HG03520 (cell line): ENCODE results near the gene GCAT.
A peak's percentile ranks its signal among the peaks of the same experiment; 100 is the strongest.

Experiments used
- ATAC-seq: cut with Tn5 transposase; IDR thresholded peaks from one replicate; pipeline ENCODE4 v1.9.1; 2021; ENCODE audit warnings: mild to moderate bottlenecking, moderate library complexity; ENCODE audit not compliant: unreplicated experiment

Gene GCAT

DNA sequence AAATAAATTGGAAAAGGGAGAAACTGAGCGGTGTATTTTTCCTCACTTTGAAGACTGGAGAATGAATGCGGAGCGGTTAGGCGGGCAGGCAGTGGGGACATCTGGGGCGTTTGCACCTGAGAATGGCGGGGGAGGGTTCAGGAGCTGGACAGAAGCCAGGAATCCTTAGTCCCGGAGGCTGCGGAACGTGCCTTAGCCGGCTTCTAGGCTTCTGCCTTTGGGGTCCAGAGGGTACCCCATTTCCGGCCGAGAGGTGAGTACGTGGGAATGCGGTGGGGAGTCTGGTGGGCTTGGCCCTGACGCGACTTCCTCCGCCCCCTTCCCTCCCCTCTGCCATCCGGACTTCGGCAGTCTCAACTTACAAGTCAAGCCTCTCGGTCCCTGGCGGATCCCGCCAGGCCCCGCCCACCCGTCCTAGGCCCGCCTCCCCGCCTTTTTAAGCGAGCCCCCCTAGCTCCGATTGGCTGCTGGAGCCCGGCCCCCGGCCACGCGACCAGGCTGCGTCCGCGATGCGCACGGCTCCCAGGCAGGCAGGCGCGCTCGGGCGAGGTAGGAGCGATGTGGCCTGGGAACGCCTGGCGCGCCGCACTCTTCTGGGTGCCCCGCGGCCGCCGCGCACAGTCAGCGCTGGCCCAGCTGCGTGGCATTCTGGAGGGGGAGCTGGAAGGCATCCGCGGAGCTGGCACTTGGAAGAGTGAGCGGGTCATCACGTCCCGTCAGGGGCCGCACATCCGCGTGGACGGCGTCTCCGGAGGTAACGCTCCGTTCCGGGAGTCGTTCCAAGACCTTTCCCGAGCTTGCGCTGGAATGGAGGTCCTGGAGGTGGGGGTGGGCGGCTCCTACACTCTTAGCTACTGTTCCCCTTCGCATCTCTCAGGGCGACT is at the start of gene GCAT:
GCAT (plus strand) TSS at position 525 of the 884 bp plus-strand sequence; CDS start at position 559, 34 bp downstream.
- peak; percentile 67 for ATAC-seq

DNA sequence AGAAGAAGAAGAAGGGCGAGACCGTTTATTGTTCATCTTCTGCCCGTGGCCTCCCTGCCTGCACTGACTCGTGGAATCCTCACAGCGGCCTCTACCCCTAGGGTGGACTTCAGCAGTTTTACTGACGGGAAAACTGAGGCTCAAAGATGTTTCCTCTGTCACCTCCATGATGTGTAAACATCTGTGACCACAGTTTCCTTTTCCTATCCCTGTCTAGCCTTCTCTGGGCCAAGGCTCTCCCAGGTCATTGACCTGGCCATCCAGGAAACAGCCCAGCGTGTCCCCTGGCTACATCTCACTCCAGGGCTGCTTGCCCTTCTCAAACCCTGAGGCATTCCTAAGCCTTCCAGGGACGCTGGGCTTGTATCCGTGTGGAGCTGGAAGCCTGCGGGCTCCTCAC is 49.0 kb upstream of the GCAT start:
- ATAC-seq, result no peak

DNA sequence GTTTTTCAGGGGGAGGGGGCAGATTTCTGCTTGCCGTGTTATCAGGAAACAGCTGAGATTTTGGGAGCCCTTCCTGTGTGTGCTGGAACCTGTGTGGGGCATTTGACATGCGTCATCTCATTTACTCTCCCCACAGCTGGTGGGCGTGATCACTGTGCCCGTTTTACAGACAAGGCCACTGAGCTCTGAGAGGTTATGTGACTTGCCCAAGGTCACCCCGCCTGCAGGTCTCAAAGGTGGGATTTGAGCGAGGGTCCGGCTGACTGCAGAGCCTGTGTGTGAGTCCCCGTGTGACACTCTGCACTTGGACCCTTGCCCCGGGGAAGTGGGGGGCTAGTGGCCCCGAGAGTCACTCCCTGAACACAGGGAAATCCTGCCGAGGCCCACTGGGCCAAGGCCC is 48.5 kb upstream of the GCAT start:
- ATAC-seq, result no peak

DNA sequence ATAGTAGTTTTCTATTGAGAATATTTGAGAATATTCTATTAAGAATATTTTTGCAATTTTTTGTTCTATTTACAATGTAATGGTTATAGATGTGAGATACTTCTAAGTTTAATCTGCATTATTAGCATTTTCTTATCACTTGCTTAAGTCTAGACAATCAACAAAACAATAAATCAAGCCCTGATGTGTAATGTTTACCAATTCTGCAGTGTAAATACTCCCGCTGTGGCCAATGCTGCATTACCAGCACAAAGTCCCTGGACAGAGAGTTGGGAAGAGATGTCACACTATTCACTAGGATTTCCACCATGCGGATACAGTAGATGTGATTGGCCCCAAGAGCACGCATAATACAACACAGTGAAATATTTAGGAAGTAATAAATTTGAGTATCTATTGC is 47.6 kb upstream of the GCAT start:
- no peak for ATAC-seq

DNA sequence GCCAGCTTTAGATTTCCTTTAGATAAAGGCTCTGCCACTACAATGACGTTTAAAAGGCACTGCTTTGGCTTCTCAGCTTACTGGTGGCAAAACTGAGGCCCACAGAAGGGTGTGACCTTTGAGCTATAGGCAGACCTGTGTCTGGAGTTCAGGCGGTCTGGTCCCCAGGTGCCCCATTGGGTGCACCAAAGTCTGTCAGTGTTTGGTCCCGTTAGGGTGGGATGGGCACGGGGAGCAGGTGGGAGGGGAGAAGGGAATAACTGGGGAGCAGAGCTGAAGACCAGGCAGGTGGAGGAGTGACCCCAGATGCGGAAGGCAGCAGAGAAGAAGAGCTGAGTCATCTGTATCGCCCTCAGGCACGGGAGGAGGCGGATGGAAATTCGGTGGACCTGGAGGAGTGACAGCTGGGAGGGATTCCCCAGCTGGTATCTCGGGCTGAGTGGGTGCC is 45.3 kb upstream of the GCAT start:
- ATAC-seq, result no peak

DNA sequence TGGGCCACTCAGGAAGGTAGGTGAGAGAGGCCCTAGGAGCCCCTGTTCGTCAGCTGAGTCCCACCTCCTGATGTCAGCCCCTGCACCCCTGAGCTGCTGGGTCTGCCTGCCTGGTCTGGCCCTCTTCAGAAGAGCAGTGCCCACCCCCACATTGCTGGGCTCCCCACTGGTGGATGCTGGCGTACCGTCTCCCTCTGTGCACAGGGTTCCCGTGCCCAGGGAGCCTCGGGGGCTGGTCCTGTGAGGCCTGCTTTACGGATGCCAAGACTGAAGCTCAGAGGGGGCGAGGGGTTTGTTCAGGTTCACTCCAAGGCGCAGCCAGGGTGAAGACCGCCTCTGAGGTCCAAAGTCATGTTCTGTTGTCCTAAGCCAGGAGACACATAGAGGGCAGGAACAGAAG is 44.7 kb upstream of the GCAT start:
- no peak for ATAC-seq

DNA sequence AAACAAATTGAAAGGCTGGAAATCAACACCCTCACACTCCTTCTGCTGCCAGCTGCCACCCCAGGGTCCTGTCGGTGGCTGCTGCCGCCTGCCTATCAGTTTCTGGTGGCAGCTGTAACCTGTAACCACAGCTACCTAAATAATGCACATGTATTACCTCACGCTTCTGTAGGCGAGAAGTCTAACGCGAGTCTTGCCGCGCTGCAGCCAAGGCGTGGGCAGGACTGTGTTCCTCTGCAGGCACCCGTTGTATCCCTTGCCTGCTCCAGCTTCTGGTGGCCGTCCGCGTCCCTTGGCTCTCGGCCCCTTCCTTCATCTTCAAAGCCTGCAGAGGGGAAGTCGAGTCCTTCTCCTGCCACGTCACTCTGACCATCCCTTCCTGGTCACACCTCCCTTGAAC is 44.1 kb upstream of the GCAT start:
- ATAC-seq, result no peak

DNA sequence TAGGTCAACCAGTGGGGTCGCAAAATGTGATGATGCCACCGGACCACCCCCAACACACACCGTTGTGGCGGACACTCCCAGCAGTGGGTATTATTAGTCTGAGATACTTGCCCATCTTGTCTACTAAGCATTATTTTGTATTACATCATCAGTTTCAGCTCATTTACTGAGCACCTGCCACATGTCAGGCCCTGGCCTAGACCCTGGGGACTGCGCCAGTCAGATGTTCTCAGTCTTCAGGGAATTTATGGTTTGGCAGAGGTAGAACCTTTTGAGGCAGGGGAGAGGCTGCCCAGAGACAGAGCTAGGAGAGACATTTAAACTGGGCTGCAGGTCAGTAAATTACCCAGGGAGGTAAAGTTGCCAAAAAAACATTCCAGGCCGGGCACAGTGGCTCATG is 43.1 kb upstream of the GCAT start:
- no peak for ATAC-seq

DNA sequence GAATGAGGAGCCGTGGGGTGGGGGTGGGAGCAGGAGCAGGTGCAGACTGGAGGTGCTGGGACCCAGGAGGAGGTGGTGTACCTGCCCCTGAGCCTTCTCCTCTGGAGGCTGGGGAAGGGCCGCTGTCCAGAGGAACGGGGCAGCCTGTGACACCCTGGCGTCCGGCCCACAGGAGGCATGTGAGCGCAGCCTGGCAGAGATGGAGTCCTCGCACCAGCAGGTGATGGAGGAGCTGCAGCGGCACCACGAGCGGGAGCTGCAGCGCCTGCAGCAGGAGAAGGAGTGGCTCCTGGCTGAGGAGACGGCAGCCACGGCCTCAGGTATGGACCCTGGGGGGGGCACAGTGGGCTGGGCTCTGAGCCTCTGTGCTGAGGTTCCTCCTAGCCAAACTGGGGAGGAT is 42.2 kb upstream of the GCAT start:
- no peak for ATAC-seq

DNA sequence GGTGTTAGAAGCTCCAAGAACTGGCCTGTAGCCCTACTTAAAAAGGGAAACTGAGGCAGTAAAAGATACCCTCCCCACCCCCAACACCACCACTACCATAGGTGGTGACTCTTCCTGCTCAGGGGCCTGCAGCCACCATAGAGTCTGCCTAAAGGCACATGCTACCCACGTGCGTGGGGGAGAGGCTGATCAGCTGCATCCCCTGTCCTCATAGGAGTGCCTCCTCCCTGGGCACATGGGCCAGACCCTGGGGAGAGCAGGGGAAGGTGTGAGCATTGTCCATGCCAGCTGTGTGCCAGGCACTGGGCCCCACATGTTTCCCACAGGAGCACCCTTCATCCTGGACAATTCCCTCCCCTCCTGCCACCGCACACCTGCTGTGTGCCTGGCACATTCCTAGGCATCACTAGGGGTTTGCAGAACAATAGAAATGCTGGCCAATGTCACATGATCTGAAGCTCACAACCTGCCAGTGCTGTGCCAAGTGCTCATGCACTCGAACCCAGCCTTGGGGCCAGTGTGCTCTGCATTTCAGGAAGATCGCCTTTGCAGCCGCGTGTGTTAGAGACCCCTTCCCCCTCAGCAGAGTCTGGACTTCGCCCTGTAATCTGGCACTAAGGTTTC is 41.7 kb upstream of the GCAT start:
- ATAC-seq, result no peak

DNA sequence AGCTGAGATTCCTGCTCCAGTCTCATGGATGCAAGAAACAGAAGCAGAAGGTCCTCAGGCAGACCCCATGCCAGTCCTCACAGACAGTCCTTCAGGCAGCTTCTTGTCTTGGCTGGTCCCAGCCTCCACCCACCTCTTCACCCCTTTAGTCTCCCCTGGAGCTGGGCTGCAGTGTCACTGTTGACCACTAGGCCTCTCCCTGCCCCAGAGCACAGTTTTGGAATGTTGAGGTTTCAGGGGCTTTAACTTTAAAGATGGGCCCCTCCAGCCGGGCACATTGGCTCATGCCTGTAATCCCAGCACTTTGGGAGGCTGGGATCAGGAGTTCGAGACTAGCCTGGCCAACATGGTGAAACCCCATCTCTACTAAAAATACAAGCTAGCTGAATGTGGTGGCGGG is 39.5 kb upstream of the GCAT start:
- no peak for ATAC-seq

DNA sequence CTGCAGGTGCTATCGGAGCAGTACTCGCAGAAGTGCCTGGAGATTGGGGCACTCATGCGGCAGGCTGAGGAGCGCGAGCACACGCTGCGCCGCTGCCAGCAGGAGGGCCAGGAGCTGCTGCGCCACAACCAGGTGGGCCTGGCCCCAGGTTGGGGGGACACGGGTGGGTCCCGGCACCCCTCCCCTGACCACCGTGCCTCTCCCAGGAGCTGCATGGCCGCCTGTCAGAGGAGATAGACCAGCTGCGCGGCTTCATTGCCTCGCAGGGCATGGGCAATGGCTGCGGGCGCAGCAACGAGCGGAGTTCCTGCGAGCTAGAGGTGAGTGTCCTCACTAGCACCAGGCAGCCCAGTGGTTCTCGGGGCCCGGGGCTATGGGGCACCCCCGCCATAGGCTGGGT is 38.7 kb upstream of the GCAT start:
- no peak for ATAC-seq

DNA sequence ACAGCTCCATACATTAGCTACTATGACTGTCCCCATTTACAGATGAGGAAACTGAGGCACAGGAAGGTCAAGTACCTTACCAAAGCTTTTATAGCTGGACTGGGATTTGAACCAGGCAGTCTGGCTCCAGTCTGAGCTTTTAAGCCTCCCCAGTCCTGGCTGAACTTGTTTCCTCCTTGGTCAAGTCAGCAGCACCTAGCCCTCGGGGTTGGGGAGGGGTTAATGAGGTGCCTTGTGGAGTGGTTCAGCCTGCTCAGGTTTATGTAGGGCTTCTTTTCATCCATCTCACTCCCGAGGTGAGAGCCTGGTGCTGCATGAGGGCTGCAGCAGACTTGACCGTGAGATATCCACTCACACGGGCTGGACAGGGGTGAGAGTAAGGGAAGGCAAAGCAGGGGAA is 36.7 kb upstream of the GCAT start:
- ATAC-seq, result no peak

DNA sequence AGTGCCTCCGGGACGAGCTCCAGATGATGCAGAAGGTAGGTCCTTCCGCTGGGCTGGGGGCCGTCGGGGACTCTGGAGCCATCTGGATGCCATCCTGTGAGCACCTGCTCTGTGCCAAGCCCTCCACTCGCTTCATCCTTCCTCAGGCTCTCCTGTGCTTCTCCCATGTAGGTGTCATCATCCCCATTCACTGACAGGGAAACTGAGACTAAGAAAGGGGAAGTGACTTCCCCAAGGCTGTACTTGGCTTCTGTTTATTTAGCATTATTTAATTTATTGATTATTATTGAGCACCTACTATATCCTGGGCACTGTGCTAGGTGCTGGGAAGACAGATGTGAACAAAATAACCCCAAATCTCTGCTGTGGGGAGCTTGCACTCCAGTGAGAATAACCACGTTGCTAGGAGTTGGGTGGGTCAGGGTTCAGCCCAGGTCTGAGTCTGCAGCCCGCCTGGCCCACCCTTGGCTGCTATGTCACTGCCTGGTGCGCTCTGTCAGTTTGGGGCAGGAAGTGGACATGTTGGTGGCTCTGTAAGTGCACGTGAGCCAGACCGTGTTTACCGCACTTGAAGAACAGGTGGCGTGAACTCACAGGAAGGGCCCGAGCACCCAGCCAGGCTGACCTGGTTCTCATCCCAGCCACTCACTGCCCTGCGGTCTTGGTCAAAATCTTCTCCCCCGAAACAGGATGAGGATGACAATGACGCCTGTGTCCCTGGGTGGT is 35.9 kb upstream of the GCAT start:
- no peak for ATAC-seq

DNA sequence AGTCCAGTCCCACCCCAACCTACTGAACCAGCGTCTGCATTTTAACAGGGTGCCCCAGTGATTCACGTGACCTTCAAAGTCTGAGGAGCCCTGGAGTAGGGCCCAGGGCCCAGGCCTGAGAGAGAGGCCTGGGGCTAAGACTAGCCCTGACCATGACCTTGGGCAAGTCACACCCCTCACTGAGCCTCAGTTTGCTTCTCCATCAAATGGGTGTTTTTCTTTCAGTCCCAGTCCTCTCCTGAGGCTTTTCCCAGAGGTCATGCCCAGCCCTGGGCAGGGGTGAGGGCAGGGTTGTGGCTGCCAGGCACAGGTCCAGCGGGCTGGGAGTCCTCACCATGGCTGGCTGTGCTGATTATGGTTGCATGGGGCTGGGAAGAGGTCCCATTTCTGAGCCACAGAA is 33.0 kb upstream of the GCAT start:
- no peak for ATAC-seq

DNA sequence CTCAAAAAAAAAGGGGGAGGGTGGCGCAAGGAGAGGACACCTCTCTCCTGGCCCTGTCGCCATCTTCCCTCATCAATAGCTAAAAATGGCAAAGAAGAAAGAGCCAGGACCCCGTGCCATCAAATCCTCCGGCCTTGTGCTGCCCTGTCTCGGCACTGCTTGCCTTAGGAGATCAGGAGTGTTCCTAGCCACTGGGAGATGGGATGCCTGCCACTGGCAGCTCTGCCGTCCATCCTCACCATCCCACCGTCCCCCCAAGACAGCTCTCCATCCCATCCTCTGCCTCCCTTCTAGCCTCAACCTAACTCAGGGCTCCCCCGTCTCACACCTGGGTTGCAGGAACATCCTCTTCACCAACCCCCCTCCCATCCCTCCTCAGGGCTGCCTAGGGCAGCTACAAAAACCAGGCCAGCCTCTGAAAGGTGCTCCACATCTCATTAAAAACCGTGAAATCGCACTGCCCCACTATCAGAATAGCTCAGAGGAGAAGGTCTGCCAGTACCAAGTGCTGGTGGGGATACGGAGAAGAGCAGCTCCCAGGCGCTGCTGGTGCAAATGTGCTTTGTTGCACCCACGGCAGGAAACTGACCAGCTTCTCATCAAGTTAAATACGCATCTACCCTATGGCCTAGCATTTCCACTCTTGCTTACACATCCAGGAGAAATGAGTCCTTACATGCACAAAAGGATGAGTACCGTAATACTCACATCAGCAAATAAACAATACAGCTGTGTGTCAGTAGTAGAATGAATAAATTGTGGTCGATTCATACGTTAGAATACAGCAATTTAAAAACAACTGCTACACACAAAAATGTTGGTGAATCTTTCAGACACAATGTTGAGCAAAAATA is 31.7 kb upstream of the GCAT start:
- no peak for ATAC-seq

DNA sequence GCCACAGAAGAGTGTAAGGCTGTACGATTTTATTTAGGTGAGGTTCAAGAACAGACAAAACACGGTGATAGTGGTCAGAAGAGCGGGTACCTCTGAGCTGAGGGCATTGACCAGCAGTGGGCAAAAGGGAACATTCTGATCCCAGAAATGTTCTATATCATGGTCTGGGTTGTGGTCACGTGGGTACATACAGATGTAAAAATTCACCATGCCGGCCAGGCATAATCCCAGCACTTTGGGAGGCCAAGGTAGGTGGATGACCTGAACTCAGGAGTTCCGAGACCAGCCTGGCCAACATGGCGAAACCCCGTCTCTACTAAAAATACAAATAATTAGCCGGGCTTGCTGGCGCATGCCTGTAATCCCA is 31.1 kb upstream of the GCAT start:
- no peak for ATAC-seq

DNA sequence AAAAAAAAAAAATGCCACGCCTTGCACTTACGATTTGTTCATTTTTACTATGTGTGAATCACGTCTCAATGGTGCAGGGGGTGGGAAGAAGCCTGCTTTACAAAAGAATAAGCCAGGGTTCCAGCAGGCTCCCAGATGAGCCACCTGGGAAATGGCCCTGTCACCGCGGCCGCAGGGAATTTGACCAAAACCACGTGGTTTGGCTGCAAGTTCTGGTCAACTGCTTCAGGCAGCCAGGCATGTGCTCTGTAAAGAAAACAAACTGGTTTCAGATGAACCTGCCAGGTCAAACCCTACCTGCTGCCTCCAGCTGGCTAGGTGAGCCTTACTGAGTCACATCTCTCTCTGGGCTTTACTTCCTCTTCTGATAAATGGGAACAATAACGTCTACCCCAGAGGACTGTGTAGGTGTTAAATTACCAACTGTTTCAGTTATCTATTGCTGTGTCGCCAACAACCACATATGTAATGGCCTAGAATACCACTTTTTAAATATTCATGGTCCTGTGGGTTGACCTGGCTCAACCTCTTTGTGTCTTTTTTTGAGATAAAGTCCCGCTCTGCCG is 30.5 kb upstream of the GCAT start:
- ATAC-seq, result no peak

DNA sequence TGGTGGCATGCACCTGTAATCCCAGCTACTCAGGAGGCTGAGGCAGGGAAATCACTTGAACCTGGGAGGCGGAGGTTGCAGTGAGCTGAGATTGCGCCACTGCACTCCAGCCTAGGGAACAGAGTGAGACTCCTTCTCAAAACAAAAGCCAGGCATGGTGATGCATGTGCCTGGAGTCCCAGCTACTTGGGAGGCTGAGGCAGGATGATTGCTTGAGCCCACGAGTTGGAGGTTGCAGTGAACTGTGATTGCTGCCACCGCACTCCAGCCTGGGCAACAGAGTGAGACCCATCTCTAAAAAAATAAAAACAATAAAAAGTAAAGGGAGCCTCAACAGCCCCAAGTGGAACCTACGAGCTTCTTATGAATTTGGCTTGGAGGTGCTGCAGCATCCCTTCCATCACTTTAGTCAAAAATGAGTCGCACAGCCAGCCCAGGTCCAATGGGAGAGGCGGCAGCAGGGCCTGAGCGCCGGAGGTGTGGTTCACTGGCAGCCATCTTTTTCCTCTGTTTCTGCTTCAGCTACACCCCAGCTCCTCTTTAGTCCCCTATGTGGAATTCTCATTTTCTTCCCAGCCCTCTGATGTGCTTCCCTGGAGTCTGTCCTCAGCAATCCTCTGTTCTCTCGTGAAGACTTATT is 29.2 kb upstream of the GCAT start:
- ATAC-seq, result no peak

DNA sequence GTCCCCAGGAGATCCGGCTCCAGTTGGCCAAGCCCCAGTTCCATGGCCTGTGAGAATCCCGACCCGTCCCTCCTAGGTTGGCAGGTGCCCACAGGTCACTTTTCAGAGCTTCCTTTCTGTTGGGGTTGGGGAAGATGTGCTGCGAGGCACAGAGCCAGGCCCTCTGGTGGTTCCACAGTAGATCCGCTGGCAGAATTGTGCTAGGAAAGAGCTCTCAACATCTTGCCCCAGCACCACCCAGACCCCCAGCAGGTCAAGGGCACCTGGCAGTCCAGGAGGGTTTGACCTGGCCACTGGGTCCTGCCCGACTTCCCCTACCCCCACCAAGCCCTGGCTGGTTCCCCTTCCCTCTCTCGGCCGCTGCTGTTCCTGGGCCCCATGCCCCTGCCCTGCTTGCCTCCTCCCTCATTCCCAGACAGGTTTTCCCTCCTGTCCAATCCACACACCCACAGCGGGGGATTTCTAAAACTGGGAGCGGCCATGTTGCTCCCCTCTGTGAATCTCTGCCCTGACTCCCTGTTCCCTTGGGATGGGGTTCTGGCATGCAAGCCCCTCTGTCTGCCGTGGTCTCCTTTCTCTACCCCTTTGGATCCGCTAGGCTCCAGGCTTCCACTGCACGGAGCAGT is 26.2 kb upstream of the GCAT start:
- no peak for ATAC-seq
